ENCODE data around the gene TMEM115. TPM values are rescaled to one million over a fixed set of nuclear protein-coding genes. Genes with fewer than 3 reads are reported as not detected.

Gene TMEM115
- total and polyA plus RNA-seq, 2 of the 13 experiments (the other 11 are each of a cell fraction or from before 2014, with no cell fraction given) = 22.1 to 30.7 TPM

DNA sequence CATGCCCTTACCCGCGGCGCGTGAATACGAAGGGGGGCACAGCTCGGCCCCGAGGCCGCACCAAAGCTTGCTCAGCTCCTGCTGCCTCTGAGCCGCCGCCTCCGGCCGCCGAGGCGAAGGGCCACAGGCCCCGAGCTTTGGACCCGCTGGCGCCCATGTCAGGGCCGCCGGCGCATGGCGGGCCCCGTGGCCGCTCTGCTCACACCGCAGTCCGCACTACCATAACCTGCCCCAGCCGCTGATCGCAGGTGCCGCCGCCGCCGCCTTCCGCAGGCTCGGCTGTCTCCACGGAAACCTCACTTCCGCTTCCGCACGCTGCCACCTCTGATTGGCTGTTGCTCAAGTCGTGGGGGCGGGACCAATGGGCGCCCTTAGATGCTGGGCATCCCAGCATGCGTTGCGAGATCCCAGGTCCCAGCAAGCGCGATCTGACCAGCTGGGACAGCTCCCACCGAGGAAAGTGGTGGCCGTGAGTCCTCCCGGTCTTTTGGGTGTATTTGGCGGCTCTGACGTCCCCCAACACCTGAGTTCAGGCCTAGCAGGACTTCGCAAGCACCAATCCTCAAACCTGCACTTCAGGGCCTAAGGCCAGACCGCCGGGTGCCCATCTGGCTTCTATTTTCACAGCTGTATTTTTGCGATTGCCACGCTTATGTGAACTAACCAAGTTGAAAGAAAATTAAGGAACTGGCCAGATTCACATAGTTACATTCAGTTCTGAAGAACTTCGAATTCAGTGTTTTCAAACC lies 31.2 kb downstream of the TMEM115 start, which contains the start of gene TUSC2 (continued):
- TF ChIP-seq, protein P1, sequence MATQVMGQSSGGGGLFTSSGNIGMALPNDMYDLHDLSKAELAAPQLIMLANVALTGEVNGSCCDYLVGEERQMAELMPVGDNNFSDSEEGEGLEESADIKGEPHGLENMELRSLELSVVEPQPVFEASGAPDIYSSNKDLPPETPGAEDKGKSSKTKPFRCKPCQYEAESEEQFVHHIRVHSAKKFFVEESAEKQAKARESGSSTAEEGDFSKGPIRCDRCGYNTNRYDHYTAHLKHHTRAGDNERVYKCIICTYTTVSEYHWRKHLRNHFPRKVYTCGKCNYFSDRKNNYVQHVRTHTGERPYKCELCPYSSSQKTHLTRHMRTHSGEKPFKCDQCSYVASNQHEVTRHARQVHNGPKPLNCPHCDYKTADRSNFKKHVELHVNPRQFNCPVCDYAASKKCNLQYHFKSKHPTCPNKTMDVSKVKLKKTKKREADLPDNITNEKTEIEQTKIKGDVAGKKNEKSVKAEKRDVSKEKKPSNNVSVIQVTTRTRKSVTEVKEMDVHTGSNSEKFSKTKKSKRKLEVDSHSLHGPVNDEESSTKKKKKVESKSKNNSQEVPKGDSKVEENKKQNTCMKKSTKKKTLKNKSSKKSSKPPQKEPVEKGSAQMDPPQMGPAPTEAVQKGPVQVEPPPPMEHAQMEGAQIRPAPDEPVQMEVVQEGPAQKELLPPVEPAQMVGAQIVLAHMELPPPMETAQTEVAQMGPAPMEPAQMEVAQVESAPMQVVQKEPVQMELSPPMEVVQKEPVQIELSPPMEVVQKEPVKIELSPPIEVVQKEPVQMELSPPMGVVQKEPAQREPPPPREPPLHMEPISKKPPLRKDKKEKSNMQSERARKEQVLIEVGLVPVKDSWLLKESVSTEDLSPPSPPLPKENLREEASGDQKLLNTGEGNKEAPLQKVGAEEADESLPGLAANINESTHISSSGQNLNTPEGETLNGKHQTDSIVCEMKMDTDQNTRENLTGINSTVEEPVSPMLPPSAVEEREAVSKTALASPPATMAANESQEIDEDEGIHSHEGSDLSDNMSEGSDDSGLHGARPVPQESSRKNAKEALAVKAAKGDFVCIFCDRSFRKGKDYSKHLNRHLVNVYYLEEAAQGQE (IDR thresholded peaks at IDR 0.05; ENCODE audit: borderline replicate concordance in 1 of 2, low read depth in 1 of 2, low read length in 2 of 2) = peak in 1 of 2 experiments; percentile 50; a peak in 1 of 4 replicates
- TF ChIP-seq SIX1 (CRISPR knock-in tag; IDR thresholded peaks at IDR 0.05; ENCODE audit: borderline replicate concordance) (0 out of 2 replicates have a peak, but pooled peaks have one; percentile 8), AGO2 (optimal IDR thresholded peaks at IDR 0.05; ENCODE audit: low read depth, low read length) (peak; percentile 82), SAFB2 (CRISPR knock-in tag; IDR thresholded peaks at IDR 0.05; ENCODE audit: borderline replicate concordance, low read depth) (0 out of 2 replicates have a peak, but pooled peaks have one; percentile 53), ATF1 (CRISPR knock-in tag; IDR thresholded peaks at IDR 0.05) (0 out of 2 replicates have a peak, but pooled peaks have one; percentile 53), MAZ (IDR thresholded peaks at IDR 0.05; ENCODE audit: borderline replicate concordance, low read depth, low read length) (no peak), MAZ (CRISPR knock-in tag; IDR thresholded peaks at IDR 0.05; ENCODE audit: low read depth) (peak; percentile 75), XRCC5 (optimal IDR thresholded peaks at IDR 0.05; ENCODE audit: low read length) (peak; percentile 17), SRSF4 (IDR thresholded peaks at IDR 0.05; ENCODE audit: low read depth, low read length, poor library complexity, severe bottlenecking) (no peak), ZNF253 (CRISPR knock-in tag; IDR thresholded peaks at IDR 0.05; ENCODE audit: borderline replicate concordance) (no peak), ZNF17 (CRISPR knock-in tag; IDR thresholded peaks at IDR 0.05) (no peak), HOXA5 (CRISPR knock-in tag; IDR thresholded peaks at IDR 0.05) (peak; percentile 47; the same call in 1 of the 2 replicates), SP4 (CRISPR knock-in tag; IDR thresholded peaks at IDR 0.05) (0 out of 2 replicates have a peak, but pooled peaks have one; percentile 8), PHF21A (CRISPR knock-in tag; IDR thresholded peaks at IDR 0.05) (peak; percentile 56), GFI1 (CRISPR knock-in tag; IDR thresholded peaks at IDR 0.05; ENCODE audit: borderline replicate concordance) (0 out of 2 replicates have a peak, but pooled peaks have one; percentile 53), ZNF382 (CRISPR knock-in tag; IDR thresholded peaks at IDR 0.05; ENCODE audit: borderline replicate concordance) (no peak), PITX1 (CRISPR knock-in tag; IDR thresholded peaks at IDR 0.05) (no peak), RBFOX2 (IDR thresholded peaks at IDR 0.05; ENCODE audit: low read depth, low read length) (peak; percentile 93)
- TF ChIP-seq, protein P2, sequence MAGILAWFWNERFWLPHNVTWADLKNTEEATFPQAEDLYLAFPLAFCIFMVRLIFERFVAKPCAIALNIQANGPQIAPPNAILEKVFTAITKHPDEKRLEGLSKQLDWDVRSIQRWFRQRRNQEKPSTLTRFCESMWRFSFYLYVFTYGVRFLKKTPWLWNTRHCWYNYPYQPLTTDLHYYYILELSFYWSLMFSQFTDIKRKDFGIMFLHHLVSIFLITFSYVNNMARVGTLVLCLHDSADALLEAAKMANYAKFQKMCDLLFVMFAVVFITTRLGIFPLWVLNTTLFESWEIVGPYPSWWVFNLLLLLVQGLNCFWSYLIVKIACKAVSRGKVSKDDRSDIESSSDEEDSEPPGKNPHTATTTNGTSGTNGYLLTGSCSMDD (CRISPR knock-in tag; IDR thresholded peaks at IDR 0.05) = no peak
- TF ChIP-seq, protein P3, sequence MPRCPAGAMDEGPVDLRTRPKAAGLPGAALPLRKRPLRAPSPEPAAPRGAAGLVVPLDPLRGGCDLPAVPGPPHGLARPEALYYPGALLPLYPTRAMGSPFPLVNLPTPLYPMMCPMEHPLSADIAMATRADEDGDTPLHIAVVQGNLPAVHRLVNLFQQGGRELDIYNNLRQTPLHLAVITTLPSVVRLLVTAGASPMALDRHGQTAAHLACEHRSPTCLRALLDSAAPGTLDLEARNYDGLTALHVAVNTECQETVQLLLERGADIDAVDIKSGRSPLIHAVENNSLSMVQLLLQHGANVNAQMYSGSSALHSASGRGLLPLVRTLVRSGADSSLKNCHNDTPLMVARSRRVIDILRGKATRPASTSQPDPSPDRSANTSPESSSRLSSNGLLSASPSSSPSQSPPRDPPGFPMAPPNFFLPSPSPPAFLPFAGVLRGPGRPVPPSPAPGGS (CRISPR knock-in tag; IDR thresholded peaks at IDR 0.05) = 0 out of 2 replicates have a peak, but pooled peaks have one; percentile 73
- TF ChIP-seq, protein P4, sequence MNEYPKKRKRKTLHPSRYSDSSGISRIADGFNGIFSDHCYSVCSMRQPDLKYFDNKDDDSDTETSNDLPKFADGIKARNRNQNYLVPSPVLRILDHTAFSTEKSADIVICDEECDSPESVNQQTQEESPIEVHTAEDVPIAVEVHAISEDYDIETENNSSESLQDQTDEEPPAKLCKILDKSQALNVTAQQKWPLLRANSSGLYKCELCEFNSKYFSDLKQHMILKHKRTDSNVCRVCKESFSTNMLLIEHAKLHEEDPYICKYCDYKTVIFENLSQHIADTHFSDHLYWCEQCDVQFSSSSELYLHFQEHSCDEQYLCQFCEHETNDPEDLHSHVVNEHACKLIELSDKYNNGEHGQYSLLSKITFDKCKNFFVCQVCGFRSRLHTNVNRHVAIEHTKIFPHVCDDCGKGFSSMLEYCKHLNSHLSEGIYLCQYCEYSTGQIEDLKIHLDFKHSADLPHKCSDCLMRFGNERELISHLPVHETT (CRISPR knock-in tag; conservative IDR thresholded peaks at IDR 0.05) = 0 out of 2 replicates have a peak, but pooled peaks have one; percentile 33

Measured in HepG2 (cell line).